ENCODE results near the gene RAPGEF2. TPM values are rescaled to one million over a fixed set of nuclear protein-coding genes. Genes with fewer than 3 reads are reported as not detected.
A peak's percentile ranks its signal among the peaks of the same experiment; 100 is the strongest.

Gene RAPGEF2
- total RNA-seq, 1 experiment from 2014 or later = 37.1 TPM

DNA sequence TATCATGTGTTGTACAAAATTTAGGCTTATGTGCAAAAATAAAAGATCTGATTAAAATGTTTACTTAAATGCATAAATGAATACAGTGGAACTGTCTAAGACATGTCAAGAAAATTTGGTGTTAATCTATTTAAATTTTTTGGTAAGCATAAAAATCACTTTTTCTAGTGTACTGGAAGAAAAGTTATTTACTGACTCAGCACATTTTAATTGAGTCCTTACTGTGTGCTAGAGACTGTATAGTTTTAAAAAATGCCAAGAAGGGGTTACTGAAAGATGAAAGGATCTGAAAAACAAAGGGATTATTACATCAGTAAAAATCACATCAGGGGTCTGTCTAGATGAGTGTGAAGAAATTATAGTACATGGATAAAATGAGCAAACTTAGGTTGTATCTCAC lies 60.6 kb downstream of the RAPGEF2 start:
- no peaks in the 10 kb centered on the region for H3K9me3 ChIP-seq (ENCODE audit: control insufficient read depth, low read depth, low read length)
- H3K4me1 Mint-ChIP-seq = peaks cover 16 to 26% of the 10 kb centered on the region in 2 experiments

More for the DNA sequence above, 60.6 kb downstream of the RAPGEF2 start:
- Histone ChIP-seq H2BK12ac (ENCODE audit: insufficient read length, low read depth, low read length) (no peak overlapping the region), H3K79me1 (ENCODE audit: insufficient read depth, low read depth, low read length, poor library complexity, severe bottlenecking) (peaks cover 5% of the 10 kb centered on the region), H3K4me1 (ENCODE audit: insufficient read depth, low read length) (no peaks in the 10 kb centered on the region), H2AFZ (ENCODE audit: low read length) (no peak overlapping the region), H4K91ac (ENCODE audit: insufficient read length, low read depth, low read length) (no peak overlapping the region), H3T11ph (ENCODE audit: low read length) (no peak overlapping the region), H4K20me1 (ENCODE audit: control insufficient read depth, insufficient read depth, insufficient read length) (no peaks in the 10 kb centered on the region), H4K5ac (ENCODE audit: insufficient read length, low read depth, low read length) (no peak overlapping the region), H2BK15ac (ENCODE audit: low read depth, low read length) (no peak overlapping the region), H3K4me2 (ENCODE audit: insufficient read depth, insufficient read length, low read length) (no peak overlapping the region), H2BK120ac (ENCODE audit: low read depth, low read length, poor library complexity, severe bottlenecking) (no peak overlapping the region), H3K23ac (ENCODE audit: insufficient read length, low read depth, low read length) (no peak overlapping the region), H2AK5ac (ENCODE audit: insufficient read length, low read length) (no peak overlapping the region), H3K14ac (ENCODE audit: insufficient read depth, low read length) (no peak overlapping the region), H2BK20ac (ENCODE audit: low read depth, low read length, poor library complexity, severe bottlenecking) (no peak overlapping the region), H3K27me3 (ENCODE audit: insufficient read depth, low read length) (no peaks in the 10 kb centered on the region), H2BK5ac (ENCODE audit: insufficient read length, low read length) (no peak overlapping the region), H3K4ac (ENCODE audit: low read depth, low read length) (no peak overlapping the region), H3K79me2 (ENCODE audit: insufficient read depth, low read length) (peaks cover 10% of the 10 kb centered on the region; the same call in 1 of the 2 replicates), H3K23me2 (ENCODE audit: insufficient read length, low read depth, low read length, poor library complexity, severe bottlenecking) (no peaks in the 10 kb centered on the region), H3K27ac (ENCODE audit: insufficient read length, low read depth, low read length) (no peak overlapping the region), H3K18ac (ENCODE audit: insufficient read length, low read depth, low read length) (no peak overlapping the region), H3K56ac (ENCODE audit: insufficient read length, low read depth, low read length) (no peak overlapping the region), H3K9ac (ENCODE audit: extremely low read depth, insufficient read length, low read length) (no peak overlapping the region), H4K8ac (replicated peaks; ENCODE audit: insufficient read length, low read depth, low read length) (no peak overlapping the region)
- Mint-ChIP-seq H3K9me3 (no peaks in the 10 kb centered on the region; a peak in 1 of 5 replicates), H3K27ac (peak overlapping the region in 2 of 3 experiments; percentile 6 to 43; a peak in 2 of 7 replicates), H3K36me3 (ENCODE audit: insufficient read depth in 1 of 3, low read depth in 3 of 3) (peaks cover 0 to 2% (median 0%) of the 10 kb centered on the region in 3 experiments; a peak in 1 of 7 replicates), H3K27me3 (ENCODE audit: low read depth) (no peaks in the 10 kb centered on the region), H3K4me3 (no peak overlapping the region)
- DNase-seq = no peak
- TF ChIP-seq, protein P1, sequence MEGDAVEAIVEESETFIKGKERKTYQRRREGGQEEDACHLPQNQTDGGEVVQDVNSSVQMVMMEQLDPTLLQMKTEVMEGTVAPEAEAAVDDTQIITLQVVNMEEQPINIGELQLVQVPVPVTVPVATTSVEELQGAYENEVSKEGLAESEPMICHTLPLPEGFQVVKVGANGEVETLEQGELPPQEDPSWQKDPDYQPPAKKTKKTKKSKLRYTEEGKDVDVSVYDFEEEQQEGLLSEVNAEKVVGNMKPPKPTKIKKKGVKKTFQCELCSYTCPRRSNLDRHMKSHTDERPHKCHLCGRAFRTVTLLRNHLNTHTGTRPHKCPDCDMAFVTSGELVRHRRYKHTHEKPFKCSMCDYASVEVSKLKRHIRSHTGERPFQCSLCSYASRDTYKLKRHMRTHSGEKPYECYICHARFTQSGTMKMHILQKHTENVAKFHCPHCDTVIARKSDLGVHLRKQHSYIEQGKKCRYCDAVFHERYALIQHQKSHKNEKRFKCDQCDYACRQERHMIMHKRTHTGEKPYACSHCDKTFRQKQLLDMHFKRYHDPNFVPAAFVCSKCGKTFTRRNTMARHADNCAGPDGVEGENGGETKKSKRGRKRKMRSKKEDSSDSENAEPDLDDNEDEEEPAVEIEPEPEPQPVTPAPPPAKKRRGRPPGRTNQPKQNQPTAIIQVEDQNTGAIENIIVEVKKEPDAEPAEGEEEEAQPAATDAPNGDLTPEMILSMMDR (conservative IDR thresholded peaks at IDR 0.05) = no peak
